Coronary artery (tissue), 2 donors: ENCODE data around the gene RFTN1.

Experiments
- DNase-seq: peaks from one replicate; pipeline ENCODE4 v3.0.0-alpha.2; 2017; ENCODE audit warnings: low spot score
- H3K27ac ChIP-seq, 2 donors: fragments of 200-600 bp; sonication (generic); one replicate each; pipeline ENCODE4 v1.5.1; 2016 to 2019
- H3K4me3 ChIP-seq: fragments of 200-600 bp; sonication (generic); 2 replicates; pipeline ENCODE4 v1.5.1; 2016; ENCODE audit warnings: mild to moderate bottlenecking, moderate library complexity
- CTCF ChIP-seq: fragments of 200-600 bp; sonication (generic); IDR thresholded peaks from one replicate; pipeline ENCODE4 v1.5.1; 2019; ENCODE audit warnings: antibody characterized with exemption

Gene RFTN1

GRCh38 chr3:16485395-16485992 lies 28.0 kb downstream of the RFTN1 start:
- no peak for TF ChIP-seq CTCF
- DNase-seq = no peak
- Histone ChIP-seq H3K4me3 (no peak overlapping the region), H3K27ac (no peak overlapping the region)

GRCh38 chr3:16484984-16485383 lies 28.5 kb downstream of the RFTN1 start:
- TF ChIP-seq CTCF = no peak
- DNase-seq = no peak
- H3K27ac ChIP-seq = peak overlapping the region in 1 of 2 donors; percentile 6
- H3K4me3 ChIP-seq = no peak overlapping the region

DNA sequence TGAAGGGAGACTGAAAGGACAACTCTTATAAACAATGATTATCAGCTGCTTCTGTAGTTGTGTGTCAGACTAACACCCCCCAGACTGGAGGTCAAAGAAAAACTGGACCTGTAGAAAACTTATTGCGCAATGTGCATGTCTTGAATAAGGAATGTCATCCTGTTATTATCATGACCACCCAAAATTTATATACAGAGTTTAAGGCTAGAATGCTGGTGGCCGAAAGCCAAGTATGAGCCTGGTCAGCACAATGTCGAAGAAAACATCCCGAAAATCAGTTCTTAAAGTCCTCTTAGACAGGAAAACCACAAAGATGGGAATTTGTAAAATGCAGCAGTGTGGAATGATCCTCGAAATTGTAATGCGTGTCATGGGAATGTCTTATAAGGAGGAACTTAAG lies 29.3 kb downstream of the RFTN1 start:
- no peak for DNase-seq
- no peak for TF ChIP-seq CTCF

GRCh38 chr3:16482770-16483531 lies 30.5 kb downstream of the RFTN1 start:
- Histone ChIP-seq H3K27ac (no peak overlapping the region), H3K4me3 (no peak overlapping the region)
- DNase-seq = no peak
- no peak for TF ChIP-seq CTCF

More for the DNA sequence above, 29.3 kb downstream of the RFTN1 start:
- peak overlapping the region in 1 of 2 donors; percentile 6 for H3K27ac ChIP-seq
- no peak overlapping the region for H3K4me3 ChIP-seq

DNA sequence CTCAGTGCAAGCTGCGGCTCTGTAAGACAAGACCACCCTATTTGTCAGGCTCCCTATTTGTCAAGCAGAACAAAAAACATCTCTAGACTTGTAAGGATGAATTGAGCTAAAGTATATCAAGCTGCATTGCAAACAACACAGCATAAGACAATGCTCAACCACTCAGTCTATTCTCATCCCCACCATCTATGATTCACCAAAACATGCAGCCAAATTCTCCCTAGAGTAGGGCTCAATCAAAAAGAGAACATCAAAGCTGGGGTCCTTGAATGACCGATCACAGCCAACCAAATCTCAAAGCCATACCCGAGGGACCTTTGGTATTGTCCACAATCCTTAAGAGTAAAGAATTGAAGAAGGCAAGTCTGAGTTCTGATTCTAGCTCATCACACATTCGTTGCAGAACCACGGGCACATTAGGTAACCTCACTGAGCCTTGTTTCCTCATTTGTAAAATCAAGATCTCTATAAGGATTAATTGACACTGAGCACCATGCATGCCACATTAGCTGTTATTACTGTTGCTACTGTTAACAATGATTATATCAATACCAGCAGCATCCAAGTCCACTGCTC lies 31.2 kb downstream of the RFTN1 start:
- H3K27ac ChIP-seq = peak overlapping the region in 1 of 2 donors; percentile 31
- DNase-seq = no peak
- TF ChIP-seq CTCF = no peak
- H3K4me3 ChIP-seq = no peak overlapping the region

DNA sequence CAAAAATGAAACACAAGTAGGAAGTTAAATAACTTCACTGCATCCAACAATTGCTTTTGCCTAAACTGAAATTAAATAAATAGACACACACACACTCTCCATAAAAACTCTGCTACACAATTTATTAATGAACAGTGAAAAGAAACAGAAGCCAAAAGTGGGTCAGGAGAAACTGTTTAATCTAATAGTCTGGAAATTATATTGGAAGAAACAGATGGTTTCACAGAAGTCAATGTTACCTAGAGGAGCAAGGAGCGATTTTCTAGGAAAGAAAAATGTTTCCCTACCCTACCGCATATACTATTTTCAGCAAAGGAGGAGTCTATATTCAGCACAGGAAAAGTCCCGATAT lies 32.0 kb downstream of the RFTN1 start:
- Histone ChIP-seq H3K27ac (no peak overlapping the region), H3K4me3 (no peak overlapping the region)
- DNase-seq = no peak
- TF ChIP-seq CTCF = no peak
